ENCODE results near the gene GPRIN1. TPM values are rescaled to one million over a fixed set of nuclear protein-coding genes. Genes with fewer than 3 reads are reported as not detected.

Gene GPRIN1
- total RNA-seq, 4 donors from 2014 or later: 0.37 to 1.9 (median 0.90) TPM

GRCh38 chr5:176624142-176624541 lies 14.2 kb upstream of the GPRIN1 start:
- ATAC-seq (ENCODE audit: low FRiP score): no peak
- no peak for TF ChIP-seq CTCF (IDR thresholded peaks at IDR 0.05)

GRCh38 chr5:176621661-176622079 lies 11.7 kb upstream of the GPRIN1 start:
- DNase-seq (ENCODE audit: low spot score) (no peak), ATAC-seq (ENCODE audit: low FRiP score) (no peak)
- no peak for TF ChIP-seq CTCF (IDR thresholded peaks at IDR 0.05)

More at GRCh38 chr5:176624142-176624541, 14.2 kb upstream of the GPRIN1 start:
- no peak for DNase-seq (ENCODE audit: low spot score)

DNA sequence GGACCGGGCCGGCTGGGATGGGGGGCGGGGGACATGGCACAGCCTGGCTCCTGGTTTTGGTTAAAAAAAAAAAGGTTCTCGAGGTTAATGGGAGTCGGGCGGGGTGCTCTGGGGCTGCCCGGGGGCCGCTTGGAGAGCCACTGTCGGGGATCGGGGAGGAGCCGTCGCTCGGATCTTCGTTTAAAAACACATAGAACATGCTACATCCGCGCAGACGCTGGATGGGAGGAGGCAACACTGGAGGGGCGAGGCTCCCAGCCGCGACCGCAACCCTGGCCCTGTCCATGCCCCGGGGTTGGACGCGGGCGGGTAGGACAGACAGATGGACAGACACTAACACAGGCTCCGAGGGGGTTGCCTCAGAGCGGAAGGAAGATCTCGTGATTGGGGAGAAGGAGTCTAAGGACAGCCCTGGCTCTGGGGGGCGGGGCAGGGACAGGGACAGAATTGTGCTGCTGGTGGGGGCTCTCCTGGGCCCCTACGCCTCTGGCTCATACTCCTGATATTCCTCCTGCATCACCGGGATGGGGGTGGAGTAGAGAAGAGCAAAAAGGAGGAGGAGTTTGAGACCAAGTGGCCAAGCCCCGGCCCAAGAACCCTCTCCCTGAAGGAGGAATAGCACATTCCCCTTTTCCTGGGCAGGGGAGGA lies 10.5 kb upstream of the GPRIN1 start:
- no peak for ATAC-seq (ENCODE audit: low FRiP score)
- DNase-seq (ENCODE audit: low spot score): no peak
- TF ChIP-seq CTCF (IDR thresholded peaks at IDR 0.05): no peak

GRCh38 chr5:176619569-176620332 lies 9.8 kb upstream of the GPRIN1 start:
- TF ChIP-seq CTCF (IDR thresholded peaks at IDR 0.05): no peak
- no peak for ATAC-seq (ENCODE audit: low FRiP score)
- no peak for DNase-seq (ENCODE audit: low spot score)

GRCh38 chr5:176619203-176619568 lies 9.2 kb upstream of the GPRIN1 start:
- no peak for TF ChIP-seq CTCF (IDR thresholded peaks at IDR 0.05)
- ATAC-seq (ENCODE audit: low FRiP score): peak; percentile 18
- no peak for DNase-seq (ENCODE audit: low spot score)

DNA sequence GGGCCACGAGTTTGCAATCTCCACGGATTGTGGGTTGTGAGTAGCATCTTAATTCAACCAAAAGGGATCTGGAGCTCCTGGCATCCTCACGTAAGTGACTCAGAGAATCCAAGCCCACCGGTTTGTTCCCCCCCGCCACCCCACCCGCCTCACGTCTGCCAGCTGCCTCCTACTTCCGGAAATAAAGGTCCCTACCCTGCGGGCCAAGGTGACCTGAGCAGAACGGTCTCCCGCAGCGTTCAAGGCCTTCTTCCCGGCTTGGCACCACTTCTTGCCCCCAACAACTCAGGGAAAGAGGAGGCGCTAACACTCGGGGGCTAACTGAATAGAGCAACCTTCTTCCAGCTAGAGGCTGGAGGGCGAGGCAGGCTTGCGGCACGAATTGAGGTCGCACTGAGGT lies 8.8 kb upstream of the GPRIN1 start:
- ATAC-seq (ENCODE audit: low FRiP score) (no peak), DNase-seq (ENCODE audit: low spot score) (no peak)
- no peak for TF ChIP-seq CTCF (IDR thresholded peaks at IDR 0.05)

- ATAC-seq (ENCODE audit: low FRiP score) (no peak), DNase-seq (ENCODE audit: low spot score) (no peak)
- no peak for TF ChIP-seq CTCF (IDR thresholded peaks at IDR 0.05)
Observed at GRCh38 chr5:176616511-176616910, 6.6 kb upstream of the GPRIN1 start.
